GM19043 (cell line): Measurements from ENCODE around the gene CENPP.
"Not testable (repeated sequence)": the region's sequence is repeated elsewhere in the genome, so short reads cannot be mapped to it uniquely, and the experiment has no call there.

Experiments
- ATAC-seq: cut with Tn5 transposase; IDR thresholded peaks from one replicate; pipeline ENCODE4 v1.9.1; 2021; ENCODE audit warnings: low read depth; ENCODE audit not compliant: unreplicated experiment

CENPP gene

DNA sequence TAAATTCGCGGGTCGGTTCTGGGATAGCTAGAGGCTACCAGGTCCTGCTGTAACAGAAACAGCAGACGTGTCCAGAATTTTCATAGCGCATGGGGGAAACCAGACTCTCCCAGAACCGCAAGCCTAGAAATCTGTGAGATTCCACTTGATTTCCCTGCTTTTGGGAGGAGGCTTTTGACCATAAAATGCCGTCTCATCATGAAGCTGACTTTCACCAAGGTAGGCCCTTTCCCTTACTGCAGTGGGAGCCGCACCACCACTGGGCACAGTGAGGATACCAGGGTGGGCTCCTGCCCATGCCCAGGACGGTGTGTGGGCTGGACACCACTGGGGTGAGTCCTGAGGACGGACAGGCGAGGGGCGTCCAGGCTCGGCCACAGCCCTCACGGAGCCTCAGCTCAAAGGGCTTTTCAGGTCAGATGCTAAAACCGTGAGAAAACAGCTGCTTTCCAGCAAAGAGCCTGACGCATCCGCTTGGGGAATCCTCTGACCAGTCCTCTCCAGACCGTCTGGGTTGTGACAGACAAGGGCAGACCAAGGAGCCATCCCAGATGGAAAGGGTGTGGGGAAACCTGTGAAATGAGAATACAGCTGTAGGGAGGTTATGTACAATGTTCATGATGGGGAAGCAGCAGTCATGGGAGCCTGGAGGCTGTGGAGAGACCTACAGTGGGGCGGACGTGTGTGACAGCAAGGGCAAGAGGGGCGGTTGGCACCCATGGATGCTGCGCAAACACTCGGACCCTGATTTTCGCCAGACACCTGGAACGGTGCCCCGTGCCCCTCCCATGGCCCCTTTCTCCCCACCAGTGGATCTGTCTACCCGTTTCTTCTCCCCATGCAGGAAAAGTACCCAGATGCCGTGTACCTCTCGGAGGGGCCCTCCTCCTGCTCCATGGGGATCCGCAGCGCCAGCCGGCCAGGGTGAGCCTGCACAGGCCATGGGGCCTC lies 285.0 kb downstream of the CENPP start:
- ATAC-seq, result no peak

- no peak for ATAC-seq
Measured at GRCh38 chr9:92611621-92612285, 286.0 kb downstream of the CENPP start.

DNA sequence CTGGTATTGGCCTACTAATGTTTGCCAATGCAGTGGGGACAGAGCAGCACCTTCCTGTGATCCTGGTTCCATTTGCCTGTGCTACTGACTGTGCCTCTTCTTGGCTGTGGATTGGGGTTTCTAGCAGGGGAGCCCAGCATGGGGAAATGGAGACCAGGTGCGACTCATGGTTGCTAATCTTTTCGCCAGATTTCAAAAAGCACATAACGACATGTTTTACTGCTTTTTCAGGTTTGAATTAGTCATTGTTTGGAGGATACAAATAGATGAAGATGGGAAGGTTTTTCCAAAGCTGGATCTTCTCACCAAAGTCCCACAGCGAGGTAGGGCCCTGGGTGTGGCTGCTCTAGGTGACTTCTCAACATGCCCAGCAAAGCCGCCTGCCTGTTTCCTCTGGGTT lies 286.5 kb downstream of the CENPP start:
- no peak for ATAC-seq

- no peak for ATAC-seq
Measured at GRCh38 chr9:92612816-92613215, 287.1 kb downstream of the CENPP start.

DNA sequence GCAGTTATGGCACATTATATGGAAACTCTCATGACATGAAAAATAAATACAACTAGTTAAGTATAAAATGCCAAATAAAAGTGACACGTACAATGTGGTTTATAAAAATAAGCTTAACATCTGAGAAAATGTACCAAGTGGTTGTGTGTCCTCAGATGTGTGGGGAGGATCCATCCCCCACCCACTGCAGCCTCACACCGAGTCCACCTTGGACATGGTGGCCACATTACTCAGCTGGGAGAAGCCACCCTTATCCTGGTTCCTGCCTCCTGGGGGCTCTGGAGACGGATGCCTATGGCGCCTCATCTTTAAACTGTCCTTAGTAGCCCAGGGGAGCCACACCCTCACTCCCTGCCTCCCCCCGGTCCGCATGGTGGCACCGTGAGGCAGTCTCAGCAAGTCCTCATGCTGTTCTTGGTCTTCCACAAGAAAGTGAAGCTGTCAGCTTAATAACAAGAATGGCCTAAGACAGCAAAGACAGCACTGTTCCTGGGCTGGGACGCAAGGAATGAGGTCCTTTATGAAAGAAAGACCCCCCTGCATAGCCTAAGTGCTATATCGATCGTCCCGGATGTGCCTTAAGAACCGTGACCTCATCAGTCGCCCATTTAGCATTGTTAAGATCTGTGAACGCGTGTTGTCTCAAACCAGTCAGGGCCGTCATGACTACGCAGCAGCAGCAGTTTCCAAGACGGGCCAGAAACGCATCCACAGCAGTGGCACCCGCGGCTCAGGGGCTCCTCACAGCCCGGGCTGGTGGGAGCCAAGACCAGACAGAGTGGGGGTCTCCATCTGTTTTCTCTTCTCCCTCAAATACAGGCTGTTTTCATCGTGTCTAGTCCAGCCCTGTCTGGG lies 287.7 kb downstream of the CENPP start:
- ATAC-seq, result no peak

- no peak for ATAC-seq
Measured at GRCh38 chr9:92614123-92614510, 288.4 kb downstream of the CENPP start.

GRCh38 chr9:92614763-92615461 lies 289.2 kb downstream of the CENPP start:
- ATAC-seq, result no peak

- ATAC-seq, result no peak
Measured at GRCh38 chr9:92615790-92616189, 290.0 kb downstream of the CENPP start.

DNA sequence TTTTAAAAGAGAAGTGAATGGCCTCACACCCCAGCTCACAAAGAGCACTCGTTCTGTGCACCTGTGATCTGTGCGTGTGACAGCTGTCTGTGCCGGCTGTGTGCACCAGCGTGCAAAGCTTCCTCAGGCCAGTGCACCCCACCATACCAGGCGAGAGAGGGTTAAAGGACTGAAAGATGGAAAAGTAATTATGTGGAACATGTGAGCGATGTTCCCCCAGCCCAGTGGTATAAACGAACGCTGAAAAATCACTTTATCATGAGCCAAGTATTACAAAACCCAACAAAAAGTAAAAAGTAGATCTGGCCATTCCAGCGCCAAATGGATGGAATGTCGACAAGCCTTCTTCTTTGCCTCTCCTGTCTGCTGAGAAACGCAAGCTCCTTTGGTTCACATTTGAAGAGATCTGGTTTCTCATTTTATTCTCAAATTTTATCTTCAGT lies 290.5 kb downstream of the CENPP start:
- no peak for ATAC-seq

GRCh38 chr9:92616655-92617111 lies 290.9 kb downstream of the CENPP start:
- no peak for ATAC-seq

GRCh38 chr9:92617195-92617813 lies 291.6 kb downstream of the CENPP start:
- ATAC-seq, result no peak

DNA sequence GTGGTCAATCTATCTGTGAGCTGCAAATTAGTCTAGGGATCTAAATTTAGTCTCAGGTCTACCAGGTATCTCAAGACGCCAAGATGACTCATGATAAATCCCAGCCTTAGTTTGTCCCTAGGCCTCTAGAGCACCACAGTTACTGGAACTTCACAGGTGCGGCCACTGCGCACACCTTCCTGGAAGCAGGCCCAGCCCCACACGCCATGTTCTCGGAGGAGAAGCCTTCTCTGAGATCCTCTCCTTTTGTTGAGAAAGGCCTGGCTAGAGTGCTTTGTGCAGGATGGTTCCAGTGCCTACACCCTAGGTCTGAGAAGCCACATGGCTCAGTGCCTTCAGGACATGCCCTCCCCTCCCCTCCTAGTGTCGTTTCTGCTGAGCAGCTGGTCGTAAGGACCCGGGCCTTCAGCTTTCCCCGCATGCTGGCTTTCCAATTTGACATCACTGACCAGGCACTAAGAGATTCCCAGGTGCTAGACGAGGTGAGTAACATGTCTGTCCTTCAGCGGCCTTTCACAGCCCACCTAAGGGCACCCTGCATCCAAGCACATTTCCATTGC lies 292.3 kb downstream of the CENPP start:
- ATAC-seq, result no peak

DNA sequence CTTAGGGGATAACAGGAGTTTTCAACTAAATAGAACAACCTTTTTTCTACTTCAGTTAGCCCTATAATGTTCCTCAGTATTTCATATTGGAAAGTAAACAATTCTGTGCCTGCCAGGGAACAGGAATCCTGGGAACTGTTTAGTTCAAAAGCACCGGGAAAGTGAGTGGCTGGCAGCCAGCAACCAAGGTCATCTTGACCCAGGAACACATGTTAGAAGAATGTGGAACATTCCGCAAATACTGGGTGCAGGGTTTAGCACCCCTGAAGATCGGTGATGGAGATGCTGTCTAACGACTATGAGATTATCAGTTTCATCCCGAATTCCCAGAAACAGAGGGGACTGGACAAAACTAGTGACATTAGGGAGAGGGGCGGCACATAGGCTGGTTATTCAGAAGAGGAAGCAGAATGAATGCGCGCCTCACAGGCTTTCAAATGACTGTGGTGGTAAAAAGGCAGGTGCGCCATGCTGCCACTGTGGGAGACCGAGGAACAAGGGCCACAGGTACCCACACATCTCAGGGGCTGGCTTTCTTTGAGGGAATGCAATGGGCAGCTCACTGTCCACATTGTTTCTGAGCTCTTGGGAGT lies 293.0 kb downstream of the CENPP start:
- ATAC-seq, result no peak

GRCh38 chr9:92619601-92620300 lies 294.0 kb downstream of the CENPP start:
- ATAC-seq, result no peak

GRCh38 chr9:92620845-92621244 lies 295.1 kb downstream of the CENPP start:
- no peak for ATAC-seq

DNA sequence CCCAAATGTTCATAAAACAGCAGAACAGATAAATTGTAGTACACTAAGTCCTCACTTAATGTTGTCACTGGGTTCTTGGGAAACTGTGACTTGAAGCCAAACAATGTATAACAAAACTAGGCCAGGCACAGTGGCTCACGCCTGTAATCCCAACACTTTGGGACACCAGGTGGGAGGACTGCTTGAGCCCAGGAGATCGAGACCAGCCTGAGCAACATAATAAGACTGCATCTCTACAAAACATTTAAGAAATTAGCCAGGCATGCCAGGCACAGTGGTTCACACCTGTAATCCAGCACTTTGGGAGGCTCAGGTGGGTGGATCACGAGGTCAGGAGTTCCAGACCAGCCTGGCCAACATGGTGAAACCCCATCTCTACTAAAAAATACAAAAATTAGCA lies 298.2 kb downstream of the CENPP start:
- not testable (repeated sequence) for ATAC-seq

- no peak for ATAC-seq
Measured at GRCh38 chr9:92626484-92626883, 300.7 kb downstream of the CENPP start.

DNA sequence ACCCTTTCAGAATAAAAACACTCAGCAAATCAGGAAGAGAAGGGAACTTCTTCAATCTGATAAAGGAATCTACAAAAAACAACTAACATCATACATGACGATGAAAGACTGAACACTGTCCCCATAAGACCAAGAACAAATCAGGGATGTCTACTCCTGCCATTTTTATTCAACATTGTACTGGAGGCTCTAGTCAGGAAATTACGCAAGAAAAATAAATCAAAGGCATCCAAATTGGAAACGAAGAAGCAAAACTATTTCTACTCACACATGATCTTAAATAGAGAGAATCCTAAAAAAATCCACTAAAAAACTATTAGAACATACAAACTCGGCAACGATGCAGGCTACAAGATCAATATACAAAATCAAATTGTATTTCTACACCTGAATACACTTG lies 301.9 kb downstream of the CENPP start:
- no peak for ATAC-seq
